HUES6 (cell line): ENCODE data around the gene SEPTIN12.

Experiments
- H3K27ac ChIP-seq: 2 replicates; pipeline ENCODE4 v1.7.0; 2013; ENCODE audit warnings: low read depth, mild to moderate bottlenecking, low read length, inconsistent platforms
- H3K27me3 ChIP-seq: 2 replicates; pipeline ENCODE4 v1.6.1; 2013; ENCODE audit warnings: low read length; ENCODE audit not compliant: control insufficient read depth, insufficient read depth
- H3K36me3 ChIP-seq: 2 replicates; pipeline ENCODE4 v1.6.1; 2013; ENCODE audit warnings: low read length; ENCODE audit not compliant: control insufficient read depth, insufficient read depth
- H3K4me1 ChIP-seq: 2 replicates; pipeline ENCODE4 v1.6.1; 2013; ENCODE audit warnings: low read length; ENCODE audit not compliant: control insufficient read depth, insufficient read depth
- H3K4me3 ChIP-seq: 2 replicates; pipeline ENCODE4 v1.5.1; 2013; ENCODE audit warnings: low read depth, low read length
- H3K9ac ChIP-seq: one replicate; pipeline ENCODE4 v1.6.1; 2013; ENCODE audit warnings: mild to moderate bottlenecking, low read length
- H3K9me3 ChIP-seq: 2 replicates; pipeline ENCODE4 v1.6.1; 2013; ENCODE audit warnings: low read depth, low read length; ENCODE audit not compliant: control insufficient read depth, insufficient read depth

The SEPTIN12 gene

DNA sequence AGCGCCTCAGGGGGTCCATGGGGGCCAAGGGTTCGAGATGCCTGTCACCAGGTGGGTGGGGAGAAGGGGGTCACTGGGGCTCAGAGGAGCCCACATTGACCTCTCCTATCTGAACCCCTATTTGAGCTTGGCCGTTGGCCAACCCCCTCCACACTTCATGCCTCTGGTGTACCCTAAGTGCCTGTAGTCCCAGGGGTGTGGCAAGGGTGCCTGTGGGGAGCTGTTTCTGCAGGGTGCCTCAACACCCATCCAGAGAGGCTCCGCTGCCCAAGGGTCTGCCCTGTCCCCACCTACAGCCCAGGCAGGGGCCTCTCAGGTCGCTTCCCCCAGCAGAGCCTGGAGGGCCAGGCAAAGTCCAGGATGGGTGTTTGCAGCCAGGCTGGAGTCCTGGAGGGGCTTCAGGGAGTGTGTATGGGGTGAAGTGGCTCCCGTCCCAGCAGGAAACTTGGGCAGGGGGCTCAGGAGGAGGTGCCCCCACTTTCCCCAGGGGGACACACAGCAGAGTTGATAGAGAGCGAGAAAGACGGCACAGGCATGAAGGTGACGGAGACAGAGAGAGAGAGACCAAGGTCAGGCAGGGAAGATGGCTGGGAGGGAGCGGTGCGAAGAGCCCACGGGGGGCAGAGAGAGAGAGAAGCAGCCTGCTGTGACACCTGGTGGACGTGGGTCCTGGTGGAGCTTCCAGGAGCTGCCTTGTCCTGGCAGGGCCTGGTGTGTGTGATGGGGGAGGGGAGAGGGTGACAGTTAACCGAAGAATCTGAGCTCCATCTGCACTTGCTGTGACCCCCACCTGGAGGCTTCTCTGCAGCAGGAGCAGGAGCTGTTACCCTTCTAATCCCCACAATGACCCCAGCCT, at the start of gene SEPTIN12:
Gene SEPTIN12 (minus strand): TSS at position 719 of the 856 bp plus-strand sequence. CDS start 700 bp downstream, at position 19.
- H3K4me1 ChIP-seq, result peaks cover 14% of the 10 kb centered on the region
- no peaks in the 10 kb centered on the region for H3K9me3 ChIP-seq
- H3K4me3 ChIP-seq, result no peak within 1 kb of the TSS
- no peaks in the 10 kb centered on the region; the same call in 1 of the 2 replicates for H3K27me3 ChIP-seq
- H3K36me3 ChIP-seq, result no peaks in the 10 kb centered on the region
- no peak within 1 kb of the TSS for H3K27ac ChIP-seq
- no peak within 1 kb of the TSS for H3K9ac ChIP-seq

DNA sequence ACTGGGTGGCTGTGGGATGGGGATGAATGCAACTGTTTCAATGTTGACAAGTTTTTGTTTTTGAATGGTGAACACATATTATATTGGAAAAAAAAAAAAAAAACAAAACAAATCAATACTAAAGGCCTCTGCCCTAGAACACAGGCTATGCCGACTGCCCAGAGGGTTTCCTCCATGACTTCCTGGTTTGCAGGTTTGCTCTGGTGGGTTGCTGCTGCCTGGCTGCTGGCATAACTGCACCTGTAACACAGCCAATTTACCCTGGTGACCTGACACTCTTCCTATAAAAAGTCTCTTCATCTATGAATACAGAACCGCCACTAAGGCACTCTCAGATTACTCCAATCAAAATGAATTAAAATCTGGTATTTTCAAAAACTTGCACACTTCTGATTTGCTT, 48.6 kb upstream of the SEPTIN12 start:
- H3K27me3 ChIP-seq, result no peaks in the 10 kb centered on the region
- no peak overlapping the region for H3K27ac ChIP-seq
- H3K36me3 ChIP-seq, result peaks cover 89% of the 10 kb centered on the region
- no peaks in the 10 kb centered on the region for H3K9me3 ChIP-seq
- H3K4me3 ChIP-seq, result no peak overlapping the region
- no peaks in the 10 kb centered on the region for H3K4me1 ChIP-seq
- H3K9ac ChIP-seq, result no peak overlapping the region

GRCh38 chr16:4833584-4833983, 45.4 kb upstream of the SEPTIN12 start:
- no peak overlapping the region for H3K27ac ChIP-seq
- no peaks in the 10 kb centered on the region for H3K9me3 ChIP-seq
- H3K36me3 ChIP-seq, result peaks cover 86% of the 10 kb centered on the region
- no peak overlapping the region for H3K9ac ChIP-seq
- no peak overlapping the region for H3K4me3 ChIP-seq
- no peaks in the 10 kb centered on the region for H3K27me3 ChIP-seq
- H3K4me1 ChIP-seq, result no peaks in the 10 kb centered on the region

- Histone ChIP-seq H3K4me1 (no peaks in the 10 kb centered on the region), H3K9ac (no peak overlapping the region), H3K27me3 (no peaks in the 10 kb centered on the region), H3K9me3 (no peaks in the 10 kb centered on the region), H3K36me3 (peaks cover 84% of the 10 kb centered on the region), H3K27ac (no peak overlapping the region), H3K4me3 (no peak overlapping the region)
These were observed 44.7 kb upstream of the SEPTIN12 start for GRCh38 chr16:4832698-4833343.

- H3K9me3 ChIP-seq, result no peaks in the 10 kb centered on the region
- H3K27me3 ChIP-seq, result no peaks in the 10 kb centered on the region
- H3K36me3 ChIP-seq, result peaks cover 83% of the 10 kb centered on the region
- no peaks in the 10 kb centered on the region for H3K4me1 ChIP-seq
- H3K4me3 ChIP-seq, result no peak overlapping the region
- no peak overlapping the region for H3K27ac ChIP-seq
- no peak overlapping the region for H3K9ac ChIP-seq
These were observed 43.5 kb upstream of the SEPTIN12 start for GRCh38 chr16:4831616-4832015.

DNA sequence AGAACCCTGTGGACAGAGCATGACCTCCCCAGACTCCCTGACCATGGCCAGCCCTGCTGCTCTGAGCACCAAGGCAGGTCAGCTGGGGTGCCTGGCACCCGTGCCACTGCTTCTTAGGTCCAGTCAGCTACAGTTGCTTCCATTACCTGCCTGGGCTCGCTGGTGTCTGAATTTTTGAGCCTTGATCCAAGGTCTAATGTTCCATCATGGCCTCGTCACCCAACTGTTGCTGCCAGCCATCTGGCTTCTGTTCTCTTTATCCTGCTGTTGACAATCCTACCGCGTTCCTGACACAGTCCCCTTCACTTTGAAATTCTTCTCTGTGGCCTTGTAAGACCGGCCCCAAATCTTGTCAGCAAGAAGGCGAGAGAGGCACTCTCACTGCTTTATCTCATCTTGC, 42.3 kb upstream of the SEPTIN12 start:
- Histone ChIP-seq H3K27me3 (no peaks in the 10 kb centered on the region), H3K4me1 (no peaks in the 10 kb centered on the region)

GRCh38 chr16:4828567-4829321, 40.6 kb upstream of the SEPTIN12 start:
- Histone ChIP-seq H3K4me3 (no peak overlapping the region), H3K9ac (no peak overlapping the region), H3K36me3 (peaks cover 84% of the 10 kb centered on the region), H3K9me3 (no peaks in the 10 kb centered on the region), H3K27me3 (no peaks in the 10 kb centered on the region), H3K27ac (no peak overlapping the region), H3K4me1 (no peaks in the 10 kb centered on the region)

More for the DNA sequence above, 42.3 kb upstream of the SEPTIN12 start:
- Histone ChIP-seq H3K36me3 (peaks cover 82% of the 10 kb centered on the region), H3K9me3 (no peaks in the 10 kb centered on the region), H3K27ac (no peak overlapping the region), H3K9ac (no peak overlapping the region), H3K4me3 (no peak overlapping the region)

DNA sequence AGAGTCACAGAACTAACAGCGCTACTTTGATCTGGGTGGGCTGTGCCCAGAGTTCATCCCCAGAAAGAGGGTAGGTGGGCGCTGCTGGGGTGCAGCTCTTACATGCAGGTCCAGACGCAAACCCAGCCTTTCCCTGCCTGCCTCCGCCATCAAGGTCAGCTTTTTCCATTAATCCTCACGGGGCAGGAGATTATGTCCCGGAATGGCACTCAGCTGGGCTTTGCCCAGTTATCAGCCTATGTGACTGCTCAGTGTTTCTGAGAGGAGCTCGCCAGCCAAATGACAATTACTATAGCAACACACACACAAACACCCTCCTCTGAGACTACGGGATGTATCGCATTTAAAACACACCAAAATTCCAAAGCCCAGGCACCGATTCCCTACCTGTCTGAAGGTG, 38.8 kb upstream of the SEPTIN12 start:
- no peak overlapping the region for H3K9ac ChIP-seq
- H3K27me3 ChIP-seq, result no peaks in the 10 kb centered on the region
- no peak overlapping the region for H3K4me3 ChIP-seq
- H3K4me1 ChIP-seq, result no peaks in the 10 kb centered on the region
- H3K36me3 ChIP-seq, result peaks cover 83% of the 10 kb centered on the region
- no peaks in the 10 kb centered on the region for H3K9me3 ChIP-seq
- no peak overlapping the region for H3K27ac ChIP-seq

GRCh38 chr16:4826526-4826925, 38.4 kb upstream of the SEPTIN12 start:
- Histone ChIP-seq H3K4me3 (no peak overlapping the region), H3K36me3 (peaks cover 83% of the 10 kb centered on the region), H3K27me3 (no peaks in the 10 kb centered on the region), H3K27ac (no peak overlapping the region), H3K4me1 (no peaks in the 10 kb centered on the region), H3K9ac (no peak overlapping the region), H3K9me3 (no peaks in the 10 kb centered on the region)

GRCh38 chr16:4825196-4825595, 37.1 kb upstream of the SEPTIN12 start:
- Histone ChIP-seq H3K27ac (no peak overlapping the region), H3K36me3 (peaks cover 83% of the 10 kb centered on the region)

GRCh38 chr16:4820652-4821051, 32.5 kb upstream of the SEPTIN12 start:
- Histone ChIP-seq H3K4me3 (no peak overlapping the region), H3K4me1 (no peaks in the 10 kb centered on the region), H3K27ac (no peak overlapping the region), H3K36me3 (peaks cover 85% of the 10 kb centered on the region), H3K9ac (no peak overlapping the region), H3K27me3 (no peaks in the 10 kb centered on the region), H3K9me3 (no peaks in the 10 kb centered on the region)

More at GRCh38 chr16:4825196-4825595, 37.1 kb upstream of the SEPTIN12 start:
- H3K4me1 ChIP-seq, result no peaks in the 10 kb centered on the region
- H3K4me3 ChIP-seq, result no peak overlapping the region
- H3K27me3 ChIP-seq, result no peaks in the 10 kb centered on the region
- H3K9ac ChIP-seq, result no peak overlapping the region
- H3K9me3 ChIP-seq, result no peaks in the 10 kb centered on the region
